ENCODE results near the gene CASP9.
"Not testable (repeated sequence)": the region's sequence is repeated elsewhere in the genome, so short reads cannot be mapped to it uniquely, and the experiment has no call there.

The CASP9 gene

GRCh38 chr1:15500184-15501178 lies 23.5 kb downstream of the CASP9 start:
- DNase-seq (ENCODE audit: low read depth in 3 of 3): no peak

- DNase-seq (ENCODE audit: low read depth in 3 of 3): no peak
These were observed 30.1 kb downstream of the CASP9 start for GRCh38 chr1:15493869-15494390.

GRCh38 chr1:15492596-15492995 lies 31.4 kb downstream of the CASP9 start:
- no peak for DNase-seq (ENCODE audit: low read depth in 3 of 3)

GRCh38 chr1:15491010-15491409 lies 33.0 kb downstream of the CASP9 start:
- not testable (repeated sequence) for DNase-seq (ENCODE audit: low read depth in 3 of 3)

- no peak for DNase-seq (ENCODE audit: low read depth in 3 of 3)
These were observed 34.8 kb downstream of the CASP9 start for GRCh38 chr1:15489052-15489736.

- no peak for DNase-seq (ENCODE audit: low read depth in 3 of 3)
These were observed 35.6 kb downstream of the CASP9 start for GRCh38 chr1:15488371-15488770.

GRCh38 chr1:15486844-15487610 lies 37.0 kb downstream of the CASP9 start:
- DNase-seq (ENCODE audit: low read depth in 3 of 3): not testable (repeated sequence)

GRCh38 chr1:15485636-15486035 lies 38.4 kb downstream of the CASP9 start:
- no peak for DNase-seq (ENCODE audit: low read depth in 3 of 3)

- not testable (repeated sequence) for DNase-seq (ENCODE audit: low read depth in 3 of 3)
These were observed 39.6 kb downstream of the CASP9 start for GRCh38 chr1:15484443-15484842.

GRCh38 chr1:15483971-15484370 lies 40.0 kb downstream of the CASP9 start:
- DNase-seq (ENCODE audit: low read depth in 3 of 3): no peak

- DNase-seq (ENCODE audit: low read depth in 3 of 3): not testable (repeated sequence)
These were observed 41.0 kb downstream of the CASP9 start for GRCh38 chr1:15482983-15483543.

- not testable (repeated sequence) for DNase-seq (ENCODE audit: low read depth in 3 of 3)
These were observed 41.6 kb downstream of the CASP9 start for GRCh38 chr1:15482455-15482854.

GRCh38 chr1:15479654-15480347 lies 44.2 kb downstream of the CASP9 start:
- DNase-seq (ENCODE audit: low read depth in 3 of 3): no peak

- DNase-seq (ENCODE audit: low read depth in 3 of 3): no peak
These were observed 46.3 kb downstream of the CASP9 start for GRCh38 chr1:15477646-15478212.

GRCh38 chr1:15476927-15477326 lies 47.1 kb downstream of the CASP9 start:
- DNase-seq (ENCODE audit: low read depth in 3 of 3): no peak

GRCh38 chr1:15475752-15476314 lies 48.2 kb downstream of the CASP9 start, which contains the start of gene CELA2B:
Gene CELA2B (plus strand): TSS chr1:15476104. CDS start chr1:15476126, 22 bp downstream.
- DNase-seq (ENCODE audit: low read depth in 3 of 3): no peak

- no peak for DNase-seq (ENCODE audit: low read depth in 3 of 3)
These were observed 51.4 kb downstream of the CASP9 start for GRCh38 chr1:15472587-15472986.

- not testable (repeated sequence) for DNase-seq (ENCODE audit: low read depth in 3 of 3)
These were observed 52.3 kb downstream of the CASP9 start for GRCh38 chr1:15471723-15472122.

- DNase-seq (ENCODE audit: low read depth in 3 of 3): not testable (repeated sequence)
These were observed 52.9 kb downstream of the CASP9 start for GRCh38 chr1:15471067-15471466.

Data from stimulated activated CD4-positive, alpha-beta T cell treated with anti-CD3 and anti-CD28 coated beads, TNF-alpha, amount 100 ng/mL, for 48 hours (primary cell).